HG02943 (cell line): Measurements from ENCODE around the gene TMPRSS11A.

Experiments used
- ATAC-seq: cut with Tn5 transposase; IDR thresholded peaks from one replicate; pipeline ENCODE4 v1.9.1; 2021; ENCODE audit warnings: mild to moderate bottlenecking, low read depth, moderate library complexity; ENCODE audit not compliant: unreplicated experiment

TMPRSS11A gene

GRCh38 chr4:67915400-67915966 is 47.8 kb downstream of the TMPRSS11A start:
- ATAC-seq, result no peak

GRCh38 chr4:67912080-67912479 is 51.2 kb downstream of the TMPRSS11A start:
- ATAC-seq, result no peak

- no peak for ATAC-seq
Observed at GRCh38 chr4:67911638-67912037, 51.7 kb downstream of the TMPRSS11A start.

GRCh38 chr4:67911141-67911540 is 52.2 kb downstream of the TMPRSS11A start:
- no peak for ATAC-seq

GRCh38 chr4:67910585-67910905 is 52.7 kb downstream of the TMPRSS11A start:
- ATAC-seq, result no peak

- no peak for ATAC-seq
Observed at GRCh38 chr4:67909905-67910584, 53.2 kb downstream of the TMPRSS11A start.

- no peak for ATAC-seq
Observed at GRCh38 chr4:67907650-67908049, 55.6 kb downstream of the TMPRSS11A start.

- no peak for ATAC-seq
Observed at GRCh38 chr4:67899096-67899495, 64.2 kb downstream of the TMPRSS11A start.

GRCh38 chr4:67897686-67898085 is 65.6 kb downstream of the TMPRSS11A start:
- ATAC-seq, result no peak

- ATAC-seq, result no peak
Observed at GRCh38 chr4:67896421-67897065, 66.8 kb downstream of the TMPRSS11A start.

GRCh38 chr4:67894659-67895058 is 68.6 kb downstream of the TMPRSS11A start:
- no peak for ATAC-seq

- no peak for ATAC-seq
Observed at GRCh38 chr4:67892905-67893304, 70.4 kb downstream of the TMPRSS11A start.

GRCh38 chr4:67892253-67892652 is 71.0 kb downstream of the TMPRSS11A start:
- ATAC-seq, result no peak

- ATAC-seq, result no peak
Observed at GRCh38 chr4:67891645-67892044, 71.6 kb downstream of the TMPRSS11A start.

GRCh38 chr4:67886281-67886680 is 77.0 kb downstream of the TMPRSS11A start:
- ATAC-seq, result no peak

GRCh38 chr4:67885762-67886161 is 77.5 kb downstream of the TMPRSS11A start:
- ATAC-seq, result no peak

GRCh38 chr4:67884701-67885100 is 78.6 kb downstream of the TMPRSS11A start:
- no peak for ATAC-seq

GRCh38 chr4:67883902-67884301 is 79.4 kb downstream of the TMPRSS11A start, which contains the start of gene TMPRSS11D:
TSS of gene TMPRSS11D (minus strand) at chr4:67884002. CDS start at chr4:67883933, 69 bp downstream.
- ATAC-seq, result no peak

- no peak for ATAC-seq
Observed at GRCh38 chr4:67883458-67883857, 79.8 kb downstream of the TMPRSS11A start.

GRCh38 chr4:67880866-67881610 is 82.3 kb downstream of the TMPRSS11A start:
- ATAC-seq, result no peak

GRCh38 chr4:67879486-67879885 is 83.8 kb downstream of the TMPRSS11A start:
- no peak for ATAC-seq
